Medulla oblongata (tissue), 1 donor: Measurements from ENCODE around the gene FBXO7.

ENCODE experiments used
- DNase-seq: peaks from one replicate; pipeline ENCODE4 v3.0.0-alpha.2; 2015; ENCODE audit errors: extremely low spot score

FBXO7 gene

DNA sequence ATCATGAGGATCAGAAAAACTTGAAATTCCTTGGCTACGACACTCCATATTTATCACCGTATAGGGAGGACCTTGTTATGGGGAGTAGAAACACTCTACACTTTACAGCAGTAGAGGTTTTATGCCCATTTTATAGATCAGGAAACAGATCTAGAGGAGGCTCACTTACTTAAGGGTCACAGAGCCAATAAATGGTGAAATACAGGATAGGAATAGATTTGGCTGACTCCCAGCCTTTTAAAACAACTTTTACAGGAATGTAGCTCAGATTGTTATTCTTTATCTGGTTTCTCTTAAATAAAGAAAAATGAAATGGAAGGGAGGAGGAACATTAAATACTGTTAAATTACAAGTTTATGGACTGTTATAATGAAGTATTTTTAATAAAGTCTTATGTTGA lies 14.8 kb downstream of the FBXO7 start:
- no peak for DNase-seq

DNA sequence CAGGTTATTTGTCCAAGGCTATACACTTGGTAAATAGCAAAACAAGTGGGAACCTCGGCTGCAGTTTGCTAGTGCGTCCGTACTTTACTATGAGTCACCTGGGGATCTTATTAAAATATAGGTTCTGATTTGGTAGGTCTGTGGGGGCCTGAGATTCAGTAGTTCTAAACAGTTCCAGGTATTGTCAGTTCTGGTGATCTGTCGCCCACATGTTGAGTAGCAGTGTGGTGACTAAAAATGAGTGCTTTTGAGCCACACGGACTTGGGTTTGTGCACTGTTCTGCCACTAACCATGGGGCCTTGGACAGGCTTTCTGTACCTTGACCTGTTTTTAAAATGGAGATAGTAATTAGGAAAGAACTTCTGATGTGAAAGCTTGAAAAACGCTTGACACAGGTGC lies 15.7 kb downstream of the FBXO7 start:
- no peak for DNase-seq

DNA sequence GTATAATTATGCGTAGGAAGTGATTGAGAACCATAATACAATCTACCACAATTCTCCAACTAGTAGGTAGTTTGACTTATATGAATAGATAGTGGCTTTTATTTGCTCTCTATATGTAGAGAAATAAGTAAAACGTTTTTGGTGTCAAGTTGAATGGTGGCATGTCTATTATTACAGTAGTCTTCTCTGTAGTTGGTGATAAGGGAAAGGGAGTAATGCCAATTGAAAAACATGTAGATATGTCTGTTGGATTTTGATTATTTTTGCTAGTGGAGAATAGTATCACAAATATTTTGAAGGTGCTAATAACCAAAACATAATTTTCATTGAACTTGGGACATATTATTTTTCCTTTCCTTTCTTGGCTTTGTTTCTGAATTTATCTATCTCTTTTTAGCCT lies 17.5 kb downstream of the FBXO7 start:
- DNase-seq = no peak

DNA sequence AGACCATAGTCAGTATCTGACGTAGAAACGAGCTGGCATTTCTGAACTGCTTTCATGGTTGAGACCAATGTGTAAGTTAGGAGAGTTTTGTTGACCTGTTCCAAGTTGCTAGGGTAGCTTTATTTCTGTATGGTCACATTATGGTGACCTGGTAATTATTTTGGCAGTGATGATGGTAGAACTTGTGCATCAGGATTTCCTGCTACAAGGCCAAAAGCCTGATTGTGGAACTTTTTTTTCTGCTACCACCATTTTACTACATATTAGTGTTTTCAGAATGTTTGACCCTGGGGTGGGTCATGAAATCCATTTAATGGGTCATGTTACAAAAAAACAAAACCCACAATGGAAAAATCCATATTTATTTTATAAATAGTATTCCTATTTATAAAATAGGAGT lies 18.9 kb downstream of the FBXO7 start:
- no peak for DNase-seq

DNA sequence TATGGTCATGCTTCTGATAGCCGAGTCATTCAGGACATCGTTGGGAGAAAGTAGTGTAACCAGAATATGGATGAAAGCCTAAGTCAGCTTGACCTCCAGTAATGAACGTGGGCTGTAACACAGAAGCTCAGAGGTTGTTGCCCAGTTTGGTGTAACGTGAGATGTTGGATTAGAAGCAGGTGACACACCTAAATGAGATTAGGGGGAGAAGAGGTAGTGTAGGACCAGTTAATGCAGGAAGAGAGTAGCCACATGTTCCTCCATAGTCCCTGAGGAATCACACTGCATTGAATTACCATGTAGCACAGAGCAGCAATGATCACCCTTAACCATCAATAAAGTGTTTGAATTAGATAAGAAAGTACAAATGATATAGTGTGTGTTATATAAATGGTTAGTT lies 20.4 kb downstream of the FBXO7 start:
- DNase-seq = no peak

DNA sequence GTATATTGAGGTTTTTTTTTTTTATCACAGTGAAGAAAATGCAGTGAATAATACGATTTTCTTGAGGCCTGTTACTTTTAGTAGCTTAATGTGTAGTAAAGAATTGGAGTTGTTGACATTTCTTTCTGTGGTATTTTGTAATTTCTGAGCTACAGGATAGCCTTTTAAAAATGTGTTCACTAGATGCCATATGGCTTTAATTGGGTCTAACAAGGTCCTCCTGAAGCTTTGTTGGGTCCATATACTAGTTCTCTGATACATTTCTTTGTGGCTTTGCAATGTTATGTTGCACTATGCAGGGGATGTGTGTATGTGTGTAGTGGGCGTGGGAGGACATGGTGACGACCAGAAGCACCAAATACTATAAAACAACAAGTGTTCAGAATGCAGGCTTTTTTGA lies 25.1 kb downstream of the FBXO7 start:
- no peak for DNase-seq

DNA sequence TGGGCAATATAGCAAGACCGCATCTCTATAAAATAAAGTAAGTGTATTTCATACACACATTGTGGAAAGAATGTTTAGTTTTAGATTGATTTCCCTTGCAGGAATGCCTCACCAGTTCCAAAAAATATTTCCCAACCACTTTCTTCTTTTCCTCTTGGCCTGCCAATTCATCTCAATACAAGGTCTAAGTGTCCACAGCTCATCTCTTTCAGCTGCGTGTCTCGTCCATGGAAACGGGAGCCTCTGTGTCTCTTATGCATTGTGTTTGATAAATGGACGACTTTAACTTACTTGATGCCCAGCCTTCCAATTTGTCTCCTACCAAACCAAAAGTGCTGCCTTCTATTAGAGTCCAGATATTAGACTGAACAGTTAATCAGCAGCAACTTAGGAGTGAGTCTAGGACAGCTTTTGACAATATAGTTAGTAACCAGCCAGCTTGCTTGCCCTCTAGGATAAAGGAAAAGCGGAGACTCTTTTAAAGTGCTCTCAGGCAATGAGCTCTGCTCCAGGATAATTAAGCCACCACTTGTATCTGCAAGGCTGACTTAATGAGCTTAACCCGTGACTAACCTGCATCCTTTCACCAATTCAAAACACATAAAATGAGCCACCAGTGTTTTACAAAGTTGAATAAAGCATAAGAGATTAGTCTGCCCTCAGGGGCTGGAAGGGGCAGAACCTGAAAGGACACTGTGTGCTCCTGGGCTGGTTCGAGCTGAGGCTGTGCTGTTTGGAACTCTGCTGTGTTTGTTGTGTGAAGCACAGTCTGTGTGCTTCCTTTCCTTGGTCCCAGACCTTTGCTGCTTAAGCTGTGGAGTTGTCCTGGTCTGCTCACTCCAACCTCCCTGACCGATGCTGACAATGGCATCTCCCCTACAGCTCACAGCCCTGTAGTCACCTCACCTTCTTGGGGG lies 27.5 kb downstream of the FBXO7 start:
- peak; percentile 41 for DNase-seq

DNA sequence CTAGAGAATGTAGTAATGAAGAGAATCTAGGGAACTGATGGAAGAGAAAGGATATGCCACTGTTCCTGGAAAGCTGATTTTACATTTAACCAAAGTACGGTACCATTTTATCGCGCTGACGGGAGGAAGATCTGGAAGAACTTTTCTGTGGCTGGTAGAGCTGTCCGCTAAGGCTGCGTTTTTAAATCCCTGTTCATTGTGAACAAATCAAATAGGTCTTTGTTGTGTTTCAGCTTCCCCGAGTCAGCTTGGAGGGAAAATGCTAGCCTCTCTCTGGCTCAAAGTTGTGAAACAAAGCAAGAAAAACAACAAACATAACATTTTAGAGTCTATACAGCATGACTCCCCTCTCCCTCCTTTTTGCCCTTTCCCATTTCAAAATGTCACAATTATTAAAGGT lies 34.4 kb downstream of the FBXO7 start:
- peak; percentile 83 for DNase-seq

DNA sequence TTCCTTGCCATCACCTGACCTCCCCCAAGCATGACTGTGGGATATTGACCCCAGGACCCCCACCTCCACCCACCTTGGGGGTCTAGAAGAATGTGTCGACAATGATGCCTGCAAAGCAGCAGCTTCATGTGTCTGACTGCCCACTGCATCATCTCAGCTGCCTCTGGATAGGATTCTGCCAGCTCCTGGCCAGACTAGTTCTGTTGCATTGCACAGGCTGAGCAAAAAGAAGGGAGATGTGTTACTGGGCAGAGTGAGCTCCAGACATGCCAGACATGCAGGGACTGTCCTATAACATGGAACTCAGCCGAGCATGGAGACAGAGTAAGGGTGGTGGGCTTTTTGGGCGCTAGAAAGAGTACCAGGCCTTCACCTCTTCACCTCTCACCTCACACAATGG lies 36.7 kb downstream of the FBXO7 start:
- DNase-seq = no peak

DNA sequence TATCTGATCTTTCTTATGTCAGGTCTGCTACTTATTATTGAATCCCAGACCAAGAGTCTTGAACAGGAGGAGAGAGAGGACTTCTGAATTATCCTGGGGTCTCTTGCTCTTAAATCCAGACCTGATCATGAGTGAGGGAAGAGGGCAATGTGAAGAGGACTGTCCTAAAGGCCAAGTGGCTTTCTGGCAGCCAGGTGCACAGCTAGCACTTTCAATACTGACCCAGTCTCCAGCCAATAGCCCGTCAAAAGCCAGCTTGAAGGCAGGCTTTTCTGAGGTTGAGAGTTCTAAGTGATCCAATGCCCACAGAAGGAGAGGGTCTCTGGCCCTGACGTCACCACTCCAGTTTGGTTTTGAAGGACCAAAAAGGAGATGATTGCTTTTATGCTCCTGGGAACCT lies 37.2 kb downstream of the FBXO7 start:
- no peak for DNase-seq

DNA sequence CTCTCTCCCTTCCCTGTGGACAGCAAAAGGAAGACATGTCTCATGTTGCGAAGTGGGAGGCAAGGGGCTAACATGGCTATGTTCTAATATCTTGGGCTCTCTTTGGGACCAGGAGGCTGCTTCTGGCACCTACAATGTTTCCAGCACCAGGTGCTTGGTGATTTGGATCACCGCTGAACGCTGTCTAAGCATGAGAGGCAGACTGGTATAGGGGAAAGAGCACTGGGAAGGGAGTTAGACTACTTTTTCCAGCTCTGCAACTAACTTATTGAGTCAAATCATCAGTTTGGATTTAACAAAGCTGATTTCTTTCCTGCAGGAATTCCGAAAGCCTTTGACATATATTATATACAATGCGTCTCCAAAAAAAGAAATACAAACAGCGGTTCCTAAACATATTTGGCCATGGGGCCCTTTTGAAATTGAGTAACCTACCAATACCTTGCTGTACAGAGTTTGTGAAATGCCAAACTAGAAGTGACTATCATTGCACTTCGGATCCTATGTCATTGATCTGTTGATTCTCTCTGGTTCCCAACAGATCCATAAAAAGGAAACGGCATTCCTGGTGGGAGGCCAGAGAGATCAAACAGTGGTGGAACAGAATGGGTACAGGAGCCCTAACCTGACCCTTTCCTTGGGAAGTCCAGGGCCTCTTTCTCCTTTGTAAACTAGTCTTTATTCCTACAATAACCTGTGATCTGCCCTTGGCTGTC lies 37.8 kb downstream of the FBXO7 start:
- DNase-seq = no peak

DNA sequence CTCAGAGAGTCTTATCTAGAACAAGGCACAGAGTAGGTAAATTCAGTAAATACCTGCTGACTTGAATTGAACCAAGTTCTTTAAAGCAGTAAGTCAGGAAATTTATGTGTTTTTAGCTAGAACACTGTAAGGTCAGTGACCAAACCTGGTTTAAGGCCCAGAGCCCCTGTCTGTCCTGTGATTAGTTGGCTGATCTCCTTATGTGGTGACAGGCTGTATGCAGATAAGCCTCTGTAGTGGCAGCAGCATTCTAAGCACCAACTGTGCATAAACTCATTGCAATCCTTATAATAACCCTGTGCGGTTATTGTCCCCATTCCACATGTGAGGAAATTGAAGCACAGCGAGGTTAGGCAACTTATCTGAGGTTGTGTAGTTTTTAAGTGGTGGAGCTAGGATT lies 40.5 kb downstream of the FBXO7 start:
- DNase-seq = no peak

DNA sequence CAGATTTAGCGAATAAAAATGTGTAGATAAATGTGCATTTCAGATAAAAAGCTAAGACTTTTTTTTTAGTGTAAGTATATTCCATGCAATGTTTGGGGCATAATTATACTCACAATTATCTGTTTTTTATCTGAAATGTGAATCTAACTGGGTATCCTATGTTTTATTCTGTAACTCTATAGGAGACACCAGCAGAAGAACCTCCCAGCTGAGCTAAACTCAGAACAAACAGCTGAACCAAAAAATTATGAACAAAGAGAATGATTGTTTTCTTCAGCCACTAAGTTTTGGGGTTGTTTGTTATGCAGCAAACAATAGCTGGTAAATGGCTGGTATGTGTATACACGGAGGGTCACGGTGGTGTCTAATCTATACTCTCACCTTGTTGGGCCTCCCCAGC lies 42.9 kb downstream of the FBXO7 start:
- no peak for DNase-seq

DNA sequence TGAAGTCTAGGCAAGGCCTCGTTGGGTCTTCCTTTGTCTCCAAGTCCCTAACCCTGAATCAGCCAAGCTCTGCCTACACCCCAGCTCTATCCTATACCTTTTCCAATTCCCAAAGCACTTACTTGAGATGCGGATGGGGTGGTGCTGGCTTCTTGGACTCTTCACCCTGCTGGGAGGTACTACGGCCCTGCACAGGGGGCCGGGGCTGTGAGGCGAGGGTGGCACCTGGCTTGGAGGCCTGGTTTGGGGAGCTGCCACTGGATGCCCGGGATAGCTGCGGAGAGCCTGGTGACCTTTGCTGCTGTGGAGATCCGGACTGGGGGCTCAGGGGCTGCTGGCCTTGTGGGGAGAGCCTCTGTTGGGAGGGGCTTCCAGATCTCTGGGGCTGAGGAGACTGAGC lies 43.3 kb downstream of the FBXO7 start:
- no peak for DNase-seq

DNA sequence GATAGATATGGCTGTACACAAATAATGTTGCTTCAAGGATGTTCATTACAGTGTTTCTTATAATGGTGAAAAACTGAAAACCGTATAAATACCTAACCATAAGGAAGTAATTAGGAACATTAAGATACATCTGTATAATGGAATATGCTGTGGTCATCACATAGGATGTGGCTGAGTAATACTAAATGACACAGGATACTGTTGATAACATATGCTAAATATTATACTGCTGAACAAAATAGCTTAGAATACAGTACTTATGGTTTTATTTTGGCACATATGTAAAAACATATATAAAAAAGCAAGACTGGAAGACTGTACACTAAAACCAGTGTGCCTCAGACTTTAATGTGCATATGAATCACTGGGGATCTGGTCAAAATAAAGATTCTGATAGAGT lies 43.8 kb downstream of the FBXO7 start:
- DNase-seq = no peak

DNA sequence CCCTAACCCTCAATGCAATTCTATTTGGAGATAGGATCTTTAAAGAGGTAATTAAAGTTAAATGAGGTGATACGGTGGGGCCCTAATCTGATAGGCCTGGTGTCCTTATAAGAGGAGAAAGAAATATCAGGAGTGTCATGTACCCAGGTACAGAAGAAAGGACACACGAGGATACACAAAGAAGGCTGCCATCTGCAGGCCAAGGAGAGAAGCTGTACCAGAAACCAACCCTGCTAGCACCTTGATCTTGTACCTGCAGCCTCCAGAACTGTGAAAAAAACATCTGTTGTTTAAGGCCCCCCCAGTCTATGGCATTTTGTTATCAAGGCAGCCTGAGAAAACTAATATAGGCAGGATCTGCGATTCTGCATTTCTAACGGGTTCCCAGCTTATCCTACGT lies 44.2 kb downstream of the FBXO7 start:
- DNase-seq = no peak

DNA sequence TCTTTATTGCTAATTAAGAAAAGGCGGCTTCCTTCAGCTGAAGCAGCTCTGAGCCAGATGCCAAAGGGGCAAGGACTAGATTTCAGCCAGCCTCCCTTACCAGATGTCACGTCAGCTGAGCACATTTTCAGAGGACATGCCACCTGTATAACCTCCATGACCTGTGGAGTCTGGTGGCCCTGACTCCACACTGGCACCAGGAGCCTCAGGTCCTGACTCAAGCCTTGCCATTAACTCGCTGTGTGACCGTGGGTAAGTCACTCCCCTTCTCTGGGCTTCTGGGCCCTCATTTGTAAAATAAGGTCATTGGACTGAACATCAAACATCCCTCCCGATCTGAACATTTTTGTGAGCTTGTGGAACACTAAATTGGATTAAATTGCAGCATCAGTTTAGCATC lies 46.0 kb downstream of the FBXO7 start:
- DNase-seq = no peak

DNA sequence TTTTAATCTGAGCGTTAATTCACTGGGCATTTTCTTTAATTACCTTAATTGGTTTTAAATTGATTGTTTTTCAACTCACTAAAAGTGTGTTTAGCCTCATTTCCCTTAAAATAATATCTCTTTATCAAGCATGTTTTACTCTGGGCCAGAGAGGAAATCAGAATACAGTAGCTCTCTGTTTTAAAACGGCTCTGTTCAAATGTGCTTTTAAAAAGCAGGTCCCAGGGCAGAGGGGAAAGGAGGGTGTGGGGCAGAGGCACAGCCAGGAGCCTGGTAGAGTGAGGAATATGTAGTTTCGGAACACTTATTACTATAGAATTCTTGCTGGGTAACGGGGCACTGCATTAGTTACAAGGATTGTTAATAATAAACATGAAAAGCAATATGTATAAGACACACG lies 47.6 kb downstream of the FBXO7 start:
- peak; percentile 27 for DNase-seq

DNA sequence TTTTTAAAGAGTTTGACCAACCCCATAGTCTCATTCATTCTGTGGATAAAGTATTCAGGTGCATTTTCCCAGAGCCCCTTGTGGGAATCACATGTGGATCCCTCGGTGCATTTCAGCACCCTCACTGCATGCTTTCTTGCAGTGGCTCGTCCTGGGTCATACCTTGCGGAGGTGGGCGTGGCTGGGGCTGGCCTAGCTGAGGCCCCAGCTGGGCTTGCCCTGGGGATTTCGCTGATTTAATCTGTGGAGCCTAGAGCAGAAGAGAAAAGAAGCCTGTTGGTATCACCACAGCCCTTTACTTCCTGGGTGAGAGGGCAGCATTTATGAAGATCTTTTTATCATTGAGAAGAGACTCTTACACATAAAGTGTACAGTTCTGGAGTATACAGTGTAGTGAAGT lies 53.1 kb downstream of the FBXO7 start:
- DNase-seq = no peak

DNA sequence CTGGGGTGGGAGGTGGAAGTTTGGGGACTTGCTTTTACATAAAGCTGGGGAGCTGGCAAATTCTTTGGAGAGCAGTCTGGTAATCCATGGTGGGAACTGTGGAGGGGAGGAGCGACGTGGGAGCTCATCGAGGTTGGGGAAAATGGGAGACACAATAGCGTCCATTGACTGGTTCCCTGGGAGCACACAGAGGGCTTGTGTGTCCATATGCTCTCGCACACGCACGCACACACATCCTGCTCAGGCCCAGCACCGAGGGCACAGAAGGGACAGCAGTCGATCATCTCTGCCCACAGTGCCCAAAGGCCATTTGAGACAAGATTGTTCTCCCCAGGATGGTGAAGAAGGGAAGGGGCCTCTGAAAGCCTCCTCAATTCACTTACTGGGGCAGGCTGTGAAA lies 53.7 kb downstream of the FBXO7 start:
- peak; percentile 82 for DNase-seq

DNA sequence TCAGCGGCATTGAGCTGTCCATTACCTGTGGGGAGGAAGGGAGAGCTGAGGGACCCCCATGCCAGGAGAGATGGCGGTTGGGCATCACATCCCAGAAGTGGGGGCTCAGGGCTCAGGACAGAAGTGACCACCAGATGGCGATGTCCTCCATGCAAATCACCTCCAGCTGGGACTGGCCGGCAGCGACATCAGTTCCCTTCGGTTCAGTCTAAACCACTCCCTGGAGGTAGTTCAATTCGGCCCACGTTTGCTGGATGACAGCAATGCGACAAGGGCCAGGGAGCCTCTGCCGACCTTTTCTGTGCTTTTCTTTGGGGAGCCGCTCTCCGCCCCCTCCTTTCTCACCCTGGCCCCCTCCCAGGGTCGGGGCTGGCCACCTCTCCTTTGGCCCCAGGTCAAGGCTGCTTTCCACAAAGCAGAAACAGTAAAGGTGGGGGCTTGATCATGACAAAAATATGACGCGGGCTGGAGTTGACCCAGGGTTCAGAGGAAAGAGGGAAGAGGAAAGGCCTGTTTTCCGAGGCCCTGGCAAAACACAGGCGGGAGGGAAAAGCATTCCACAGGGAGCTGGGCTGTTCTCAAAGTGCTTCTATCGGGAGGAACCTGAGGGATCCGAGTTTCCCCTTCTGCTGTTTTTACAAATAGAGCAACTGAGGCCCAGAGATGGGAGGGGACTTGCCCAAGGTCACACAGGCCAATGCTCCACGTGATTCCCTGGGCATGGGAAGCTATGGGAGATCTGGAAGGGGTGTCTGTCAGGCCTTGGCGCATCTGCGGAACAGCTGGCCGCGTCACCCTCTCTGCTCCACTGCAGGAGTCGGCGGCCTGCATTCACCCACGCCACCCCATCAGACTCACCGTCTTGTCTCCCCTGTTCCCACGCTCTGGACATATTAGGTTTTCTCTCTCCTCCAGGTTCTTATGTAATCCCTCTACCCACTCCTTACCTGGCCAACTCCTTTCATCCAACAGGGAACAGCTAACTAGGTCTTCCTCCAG lies 54.7 kb downstream of the FBXO7 start:
- DNase-seq = peak; percentile 93

DNA sequence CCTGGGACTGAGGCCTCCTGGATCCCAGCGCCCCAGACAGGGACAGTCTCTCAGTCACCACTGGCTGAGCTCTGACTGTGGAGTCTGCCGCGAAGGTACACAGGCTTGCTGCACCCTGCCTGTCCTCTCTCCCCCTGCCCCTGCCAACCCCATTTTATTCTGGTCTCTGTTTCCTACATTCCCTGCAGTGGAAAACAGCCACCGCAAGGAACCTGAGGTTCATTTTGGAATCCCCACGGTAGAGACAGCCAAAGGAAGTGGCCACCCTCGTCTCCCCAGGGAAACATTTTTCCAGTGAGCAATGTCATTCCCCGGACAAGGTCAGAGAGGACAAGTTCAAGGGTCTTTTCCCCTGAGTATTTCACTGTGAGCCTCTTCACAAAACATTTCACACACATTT lies 56.6 kb downstream of the FBXO7 start:
- no peak for DNase-seq
